H1 (cell line): ENCODE data around the gene VEZT. TPM values are rescaled to one million over a fixed set of nuclear protein-coding genes. Genes with fewer than 3 reads are reported as not detected.

Experiments used
- CTCF ChIA-PET: fragments of 300-600 bp; sonication (Branson Sonifier 250); formaldehyde crosslinking; loops from one replicate; lab custom pipeline; 2021; ENCODE audit not compliant: partially characterized antibody; lab: Charles Lee
- POLR2A ChIA-PET: fragments of 300-600 bp; sonication (Branson Sonifier 250); formaldehyde crosslinking; loops from one replicate; lab custom pipeline; 2021; ENCODE audit warnings: inconsistent platforms; ENCODE audit not compliant: partially characterized antibody; lab: Charles Lee
- DNase-seq, 2 experiments: peaks; one replicate each; pipeline versions ENCODE4 v3.0.0 to v3.0.0-alpha.2; 2010 to 2022; ENCODE audit warnings: low spot score in 2 of 2, low read depth in 1 of 2, mixed read lengths in 1 of 2
- FAIRE-seq: peaks from 2 replicates; lab custom pipeline; 2011; peaks lifted over from hg19 to GRCh38; lab: Jason Lieb, UNC
- H2AFZ ChIP-seq: 2 replicates; pipeline ENCODE4 v1.8.1; 2012; ENCODE audit warnings: low read length, inconsistent platforms
- H2AK5ac ChIP-seq: 2 replicates; pipeline ENCODE4 v1.6.1; 2013; ENCODE audit warnings: low read depth, low read length
- H2BK120ac ChIP-seq: replicated peaks from 2 replicates; pipeline ENCODE3; 2013; ENCODE audit warnings: low read depth, low read length, inconsistent platforms
- H2BK12ac ChIP-seq: 2 replicates; pipeline ENCODE4 v1.6.1; 2013; ENCODE audit warnings: low read depth, low read length
- H2BK15ac ChIP-seq: 2 replicates; pipeline ENCODE4 v1.6.1; 2013; ENCODE audit warnings: low read length
- H2BK20ac ChIP-seq: 2 replicates; pipeline ENCODE4 v1.6.1; 2013; ENCODE audit warnings: low read length
- H2BK5ac ChIP-seq: 2 replicates; pipeline ENCODE4 v1.6.1; 2013; ENCODE audit warnings: low read depth, low read length
- H3K14ac ChIP-seq: 2 replicates; pipeline ENCODE4 v1.6.1; 2013; ENCODE audit warnings: inconsistent platforms; ENCODE audit not compliant: insufficient read length
- H3K18ac ChIP-seq: 2 replicates; pipeline ENCODE4 v1.6.1; 2013; ENCODE audit warnings: low read length; ENCODE audit errors: extremely low read depth
- H3K23ac ChIP-seq: 2 replicates; pipeline ENCODE4 v1.6.1; 2013; ENCODE audit warnings: inconsistent platforms; ENCODE audit not compliant: insufficient read length
- H3K23me2 ChIP-seq: 2 replicates; pipeline ENCODE4 v1.6.1; 2013; ENCODE audit warnings: low read depth, low read length
- H3K27ac ChIP-seq: 2 replicates; pipeline ENCODE4 v1.6.1; 2011; ENCODE audit warnings: low read depth, low read length, inconsistent platforms
- H3K27me3 ChIP-seq, 4 experiments: replicated peaks in 1 of 4; 1 replicate in 1 of 4; 2 replicates in 3 of 4; pipeline versions ENCODE4 v1.6.1 to v1.8.1; 2011 to 2013; ENCODE audit warnings: low read length in 3 of 4, mild to moderate bottlenecking in 3 of 4, inconsistent platforms in 2 of 4, mixed read lengths in 2 of 4, moderate library complexity in 1 of 4; ENCODE audit not compliant: control insufficient read depth in 3 of 4, insufficient read depth in 3 of 4; ENCODE audit errors: extremely low read depth in 1 of 4
- H3K36me3 ChIP-seq, 4 experiments: 2 replicates each; pipeline versions ENCODE4 v1.6.1 to v1.8.1; 2011 to 2013; ENCODE audit warnings: mild to moderate bottlenecking in 4 of 4, low read length in 3 of 4, moderate library complexity in 2 of 4, control low read depth in 1 of 4, inconsistent platforms in 1 of 4; ENCODE audit not compliant: insufficient read depth in 4 of 4, control insufficient read depth in 2 of 4
- H3K4ac ChIP-seq: replicated peaks from 2 replicates; pipeline ENCODE3; 2013; ENCODE audit warnings: low read length, low read depth, mixed read lengths, inconsistent platforms; ENCODE audit not compliant: insufficient read length
- H3K4me1 ChIP-seq, 4 experiments: replicated peaks in 1 of 4; 1 replicate in 1 of 4; 2 replicates in 3 of 4; pipeline versions ENCODE4 v1.6.1 to v1.8.1; 2011 to 2013; ENCODE audit warnings: low read length in 3 of 4, inconsistent platforms in 2 of 4, mixed read lengths in 1 of 4; ENCODE audit not compliant: insufficient read depth in 4 of 4, control insufficient read depth in 3 of 4
- H3K4me2 ChIP-seq, 2 experiments: 2 replicates each; pipeline versions ENCODE4 v1.6.1 to v1.8.1; 2011 to 2013; ENCODE audit warnings: low read depth in 2 of 2, low read length in 2 of 2, control low read depth in 1 of 2, inconsistent platforms in 1 of 2, mild to moderate bottlenecking in 1 of 2; ENCODE audit not compliant: insufficient read depth in 1 of 2
- H3K4me3 ChIP-seq, 4 experiments: fragments of 200-600, 300-600 bp in 1 of 4; sonication (generic), shearing (Covaris generic), sonication (Bioruptor Twin) in 1 of 4; 2 replicates each; pipeline versions ENCODE4 v1.5.1 to v1.8.1; 2011 to 2016; ENCODE audit warnings: low read length in 4 of 4, low read depth in 3 of 4, control low read depth in 2 of 4, inconsistent platforms in 2 of 4, mild to moderate bottlenecking in 2 of 4, mixed read lengths in 1 of 4, moderate library complexity in 1 of 4; ENCODE audit not compliant: insufficient read depth in 2 of 4; ENCODE audit errors: extremely low read depth in 1 of 4
- H3K56ac ChIP-seq: replicated peaks from 2 replicates; pipeline ENCODE3; 2013; ENCODE audit warnings: low read depth, mild to moderate bottlenecking, mixed read lengths, low read length, inconsistent platforms; ENCODE audit not compliant: insufficient read length
- H3K79me1 ChIP-seq: 2 replicates; pipeline ENCODE4 v1.6.1; 2013; ENCODE audit warnings: low read depth, low read length, control low read depth
- H3K79me2 ChIP-seq, 2 experiments: 2 replicates each; pipeline versions ENCODE4 v1.6.1 to v1.8.1; 2012 to 2013; ENCODE audit warnings: low read length in 2 of 2, mild to moderate bottlenecking in 2 of 2, inconsistent platforms in 1 of 2; ENCODE audit not compliant: insufficient read depth in 2 of 2, control insufficient read depth in 1 of 2
- H3K9ac ChIP-seq, 4 experiments: replicated peaks in 1 of 4; 1 replicate in 1 of 4; 2 replicates in 3 of 4; pipeline versions ENCODE4 v1.6.1 to v1.8.1; 2011 to 2013; ENCODE audit warnings: low read depth in 3 of 4, low read length in 3 of 4, control low read depth in 2 of 4, mild to moderate bottlenecking in 2 of 4, moderate library complexity in 2 of 4, inconsistent platforms in 1 of 4; ENCODE audit errors: extremely low read depth in 1 of 4
- H3K9me3 ChIP-seq, 2 experiments: 2 replicates each; pipeline versions ENCODE4 v1.6.1 to v1.8.1; 2012 to 2013; ENCODE audit warnings: mild to moderate bottlenecking in 2 of 2, moderate library complexity in 2 of 2, control low read depth in 1 of 2, inconsistent platforms in 1 of 2, low read depth in 1 of 2, low read length in 1 of 2, mixed read lengths in 1 of 2; ENCODE audit not compliant: insufficient read depth in 2 of 2
- H4K20me1 ChIP-seq, 2 experiments: replicated peaks in 1 of 2; 2 replicates each; pipeline versions ENCODE3 to v1.8.1; 2011 to 2013; ENCODE audit warnings: inconsistent platforms in 2 of 2, low read length in 2 of 2, mild to moderate bottlenecking in 1 of 2; ENCODE audit not compliant: insufficient read depth in 2 of 2, control insufficient read depth in 1 of 2
- H4K5ac ChIP-seq: 2 replicates; pipeline ENCODE4 v1.6.1; 2013; ENCODE audit warnings: low read length, low read depth, mixed read lengths, inconsistent platforms; ENCODE audit not compliant: insufficient read length
- H4K8ac ChIP-seq: 2 replicates; pipeline ENCODE4 v1.8.0; 2013; ENCODE audit warnings: mild to moderate bottlenecking, moderate library complexity, low read length, inconsistent platforms; ENCODE audit not compliant: insufficient read depth; ENCODE audit errors: extremely low read depth
- H4K91ac ChIP-seq: replicated peaks from 2 replicates; pipeline ENCODE3; 2013; ENCODE audit warnings: low read length, mixed read lengths, inconsistent platforms; ENCODE audit not compliant: insufficient read length
- SIN3A ChIP-seq, 2 experiments: IDR thresholded peaks in 1 of 2; conservative IDR thresholded peaks in 1 of 2; 2 replicates each; pipeline ENCODE4 v1.6.1; 2011 to 2012; ENCODE audit warnings: low read length in 2 of 2, improper control_type of control experiment in 1 of 2, low read depth in 1 of 2, mild to moderate bottlenecking in 1 of 2
- WGBS, 2 experiments: shearing (Covaris generic) in 1 of 2; methylation state at CpG; one replicate each; pipeline versions ENCODE4 v1.1.6 to v1.1.7; 2013 to 2015; ENCODE audit warnings: low lambda C conversion rate in 2 of 2, mixed read lengths in 2 of 2, inconsistent platforms in 1 of 2, low coverage in 1 of 2, missing lambda C conversion rate in 1 of 2; ENCODE audit not compliant: insufficient replicate concordance in 2 of 2, insufficient coverage in 1 of 2, insufficient read length in 1 of 2; ENCODE audit errors: extremely low coverage in 1 of 2, missing lambda C conversion rate in 1 of 2; 5-methylcytosine and 5-hydroxymethylcytosine counted together
- polyA plus RNA-seq, 7 experiments: library from polyadenylated mRNA; depleted of rRNA in 3 of 7; stranded (reverse) in 5 of 7; unstranded in 2 of 7; fragments of >200 nt in 5 of 7; fragments of 200-250 nt in 2 of 7; gene quantifications; 1 replicate in 5 of 7; 2 replicates in 1 of 7; 4 replicates in 1 of 7; pipeline versions ENCODE4 v1.2.1 to v1.2.3, GENCODE V29; 2011 to 2013; ENCODE audit warnings: missing spikeins in 2 of 7, mixed read lengths in 2 of 7
- total RNA-seq: library from RNA; stranded (reverse); fragmentation: NEBNext Ultra II Directional; extraction: Animal tissue kit (Norgen Biotek cat#: 25700); gene quantifications from 2 replicates; pipeline ENCODE4 v1.2.1, GENCODE V29; 2021
- TF ChIP-seq, protein P1 (sequence below): IDR thresholded peaks from 2 replicates; pipeline ENCODE4 v1.6.1; 2011; ENCODE audit warnings: low read depth, mild to moderate bottlenecking, low read length; ENCODE audit not compliant: insufficient read depth

VEZT gene
- total and polyA plus RNA-seq, 2 of the 8 experiments (the other 6 are each of a cell fraction or from before 2014, with no cell fraction given), result 44.0 to 56.1 TPM

DNA sequence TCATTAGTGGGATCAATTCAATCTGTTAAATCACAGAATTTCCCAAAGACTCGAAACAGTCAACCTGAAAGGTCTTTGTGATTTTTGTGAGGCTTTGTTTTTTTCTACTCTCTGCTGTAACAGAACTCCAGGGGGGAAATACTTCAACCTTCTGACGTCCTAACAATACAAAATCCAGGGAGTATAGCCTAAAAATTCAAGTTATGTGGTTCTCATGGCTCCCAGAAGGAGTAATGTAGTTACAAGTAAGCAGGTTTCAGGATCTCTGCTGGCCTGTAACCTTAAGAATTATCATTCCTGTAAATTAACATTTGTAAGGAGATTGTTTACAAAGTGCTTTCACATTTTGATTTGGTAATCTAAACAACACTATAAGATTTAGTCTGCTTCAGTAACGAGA, 39.9 kb downstream of the VEZT start:
- no peak overlapping the region for H2BK12ac ChIP-seq
- H2BK120ac ChIP-seq, result no peak overlapping the region
- no peak overlapping the region for H4K91ac ChIP-seq
- H3K79me1 ChIP-seq, result no peaks in the 10 kb centered on the region
- no peak overlapping the region for H2BK5ac ChIP-seq
- no peak overlapping the region for H2AK5ac ChIP-seq
- peak overlapping the region; percentile 19 to 38; a peak in 1 of 4 replicates for H3K4me2 ChIP-seq
- H4K20me1 ChIP-seq, result no peaks in the 10 kb centered on the region
- DNase-seq, result peak in 1 of 2 experiments; percentile 9
- H4K8ac ChIP-seq, result no peak overlapping the region
- H3K36me3 ChIP-seq, result peaks cover 0 to 26% (median 7%) of the 10 kb centered on the region in 4 experiments; a peak in 3 of 8 replicates
- no peak overlapping the region for H3K14ac ChIP-seq
- H3K23me2 ChIP-seq, result no peaks in the 10 kb centered on the region
- H3K79me2 ChIP-seq, result 0 out of 4 replicates have a peak, but pooled peaks cover 0 to 7% of the 10 kb centered on the region in 2 experiments
- H3K9ac ChIP-seq, result no peak overlapping the region
- no peak overlapping the region for H3K27ac ChIP-seq
- peak; percentile 70 for FAIRE-seq
- H3K4me3 ChIP-seq, result peak overlapping the region in 1 of 4 experiments; percentile 29; a peak in 1 of 8 replicates
- H3K18ac ChIP-seq, result no peak overlapping the region
- H3K4me1 ChIP-seq, result peaks cover 0 to 8% (median 3%) of the 10 kb centered on the region in 4 experiments; a peak in 3 of 7 replicates
- H3K9me3 ChIP-seq, result no peaks in the 10 kb centered on the region
- CTCF ChIA-PET, result interaction anchor here (1.1 kb wide), 1 partner anchor 92 kb away, joined by 4 read pairs; no protein-coding TSS in a partner anchor
- 22% methylated on average over 3 of the region's 3 CpGs; no CpG with 5 or more reads in 1 of the 2 experiments for WGBS, 2 experiments
- H3K56ac ChIP-seq, result no peak overlapping the region
- no peak overlapping the region for H2BK20ac ChIP-seq
- no peak overlapping the region for H2BK15ac ChIP-seq
- POLR2A ChIA-PET, result interaction anchor here (1.1 kb wide), 1 partner anchor 11 kb away, joined by 4 read pairs; no protein-coding TSS in a partner anchor
- no peak overlapping the region for H2AFZ ChIP-seq
- H3K27me3 ChIP-seq, result no peaks in the 10 kb centered on the region
- H3K23ac ChIP-seq, result no peak overlapping the region
- no peak overlapping the region for H3K4ac ChIP-seq
- H4K5ac ChIP-seq, result peak overlapping the region; percentile 57
- TF ChIP-seq SIN3A (conservative IDR thresholded peaks at IDR 0.05 in 1 of 2, IDR thresholded peaks at IDR 0.05 in 1 of 2; ENCODE audit: low read depth in 1 of 2, low read length in 2 of 2), result no peak
- TF ChIP-seq, protein P1, sequence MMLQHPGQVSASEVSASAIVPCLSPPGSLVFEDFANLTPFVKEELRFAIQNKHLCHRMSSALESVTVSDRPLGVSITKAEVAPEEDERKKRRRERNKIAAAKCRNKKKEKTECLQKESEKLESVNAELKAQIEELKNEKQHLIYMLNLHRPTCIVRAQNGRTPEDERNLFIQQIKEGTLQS, result no peak
